ENCODE measurements around the gene ATP11A.
A peak's percentile ranks its signal among the peaks of the same experiment; 100 is the strongest.

The ATP11A gene

GRCh38 chr13:112752711-112753541, 63.1 kb downstream of the ATP11A start:
- Mint-ChIP-seq H3K27ac (no peak overlapping the region), H3K27me3 (no peaks in the 10 kb centered on the region), H3K9me3 (no peaks in the 10 kb centered on the region), H3K4me1 (peaks cover 6 to 8% of the 10 kb centered on the region in 2 donors), H3K36me3 (peaks cover 3 to 22% of the 10 kb centered on the region in 2 donors), H3K4me3 (no peak overlapping the region)
- DNase-seq (no peak), ATAC-seq (replicated peaks) (peak in 1 of 2 donors; percentile 43)

GRCh38 chr13:112753833-112754232, 64.0 kb downstream of the ATP11A start:
- Mint-ChIP-seq H3K27me3 (no peaks in the 10 kb centered on the region), H3K27ac (no peak overlapping the region), H3K36me3 (peaks cover 3 to 25% of the 10 kb centered on the region in 2 donors), H3K4me3 (no peak overlapping the region), H3K9me3 (no peaks in the 10 kb centered on the region), H3K4me1 (peaks cover 6 to 8% of the 10 kb centered on the region in 2 donors)
- no peak for ATAC-seq (replicated peaks)
- no peak for DNase-seq

GRCh38 chr13:112754281-112755025, 64.6 kb downstream of the ATP11A start:
- H3K27ac Mint-ChIP-seq: no peak overlapping the region
- H3K9me3 Mint-ChIP-seq: peaks cover 0 to 3% of the 10 kb centered on the region in 2 donors
- peaks cover 8 to 12% of the 10 kb centered on the region in 2 donors for H3K4me1 Mint-ChIP-seq
- no peak for ATAC-seq (replicated peaks)
- H3K4me3 Mint-ChIP-seq: no peak overlapping the region
- no peaks in the 10 kb centered on the region for H3K27me3 Mint-ChIP-seq
- no peak for DNase-seq
- peaks cover 3 to 28% of the 10 kb centered on the region in 2 donors for H3K36me3 Mint-ChIP-seq

- no peak for ATAC-seq (replicated peaks)
- Mint-ChIP-seq H3K9me3 (peaks cover 0 to 3% of the 10 kb centered on the region in 2 donors), H3K4me1 (peaks cover 8 to 12% of the 10 kb centered on the region in 2 donors), H3K27me3 (no peaks in the 10 kb centered on the region), H3K36me3 (peaks cover 3 to 27% of the 10 kb centered on the region in 2 donors), H3K27ac (peak overlapping the region; percentile 9), H3K4me3 (no peak overlapping the region)
- DNase-seq: no peak
Observed at GRCh38 chr13:112755331-112755730, 65.5 kb downstream of the ATP11A start.

- DNase-seq: no peak
- H3K27me3 Mint-ChIP-seq: no peaks in the 10 kb centered on the region
- peaks cover 10 to 12% of the 10 kb centered on the region in 2 donors for H3K4me1 Mint-ChIP-seq
- no peak for ATAC-seq (replicated peaks)
- peaks cover 0 to 3% of the 10 kb centered on the region in 2 donors for H3K9me3 Mint-ChIP-seq
- no peak overlapping the region for H3K4me3 Mint-ChIP-seq
- no peak overlapping the region for H3K27ac Mint-ChIP-seq
- H3K36me3 Mint-ChIP-seq: peaks cover 5 to 30% of the 10 kb centered on the region in 2 donors
Observed at GRCh38 chr13:112756081-112756480, 66.2 kb downstream of the ATP11A start.

- peaks cover 5 to 29% of the 10 kb centered on the region in 2 donors for H3K36me3 Mint-ChIP-seq
- no peak overlapping the region for H3K27ac Mint-ChIP-seq
- no peak overlapping the region for H3K4me3 Mint-ChIP-seq
- no peaks in the 10 kb centered on the region for H3K27me3 Mint-ChIP-seq
- ATAC-seq (replicated peaks): no peak
- DNase-seq: no peak
- H3K4me1 Mint-ChIP-seq: peaks cover 10 to 12% of the 10 kb centered on the region in 2 donors
- peaks cover 0 to 3% of the 10 kb centered on the region in 2 donors for H3K9me3 Mint-ChIP-seq
Observed at GRCh38 chr13:112756511-112756966, 66.7 kb downstream of the ATP11A start.

- peaks cover 0 to 3% of the 10 kb centered on the region in 2 donors for H3K9me3 Mint-ChIP-seq
- H3K4me1 Mint-ChIP-seq: peaks cover 6 to 12% of the 10 kb centered on the region in 2 donors
- no peaks in the 10 kb centered on the region for H3K27me3 Mint-ChIP-seq
- no peak overlapping the region for H3K4me3 Mint-ChIP-seq
- no peak overlapping the region for H3K27ac Mint-ChIP-seq
- DNase-seq (no peak), ATAC-seq (replicated peaks) (no peak)
- peaks cover 5 to 27% of the 10 kb centered on the region in 2 donors for H3K36me3 Mint-ChIP-seq
Observed at GRCh38 chr13:112756967-112757758, 67.3 kb downstream of the ATP11A start.

- Mint-ChIP-seq H3K27me3 (no peaks in the 10 kb centered on the region), H3K27ac (no peak overlapping the region), H3K36me3 (peaks cover 8 to 31% of the 10 kb centered on the region in 2 donors), H3K4me3 (no peak overlapping the region), H3K9me3 (peaks cover 0 to 3% of the 10 kb centered on the region in 2 donors), H3K4me1 (peaks cover 8 to 12% of the 10 kb centered on the region in 2 donors)
- DNase-seq (no peak), ATAC-seq (replicated peaks) (no peak)
Observed at GRCh38 chr13:112757759-112758086, 67.9 kb downstream of the ATP11A start.

GRCh38 chr13:112759053-112759452, 69.2 kb downstream of the ATP11A start:
- peaks cover 13 to 27% of the 10 kb centered on the region in 2 donors for H3K36me3 Mint-ChIP-seq
- H3K27ac Mint-ChIP-seq: no peak overlapping the region
- no peaks in the 10 kb centered on the region for H3K27me3 Mint-ChIP-seq
- peaks cover 0 to 3% of the 10 kb centered on the region in 2 donors for H3K9me3 Mint-ChIP-seq
- ATAC-seq (replicated peaks): no peak
- peaks cover 4 to 6% of the 10 kb centered on the region in 2 donors for H3K4me1 Mint-ChIP-seq
- H3K4me3 Mint-ChIP-seq: no peak overlapping the region
- no peak for DNase-seq

- Mint-ChIP-seq H3K27ac (no peak overlapping the region), H3K4me3 (no peak overlapping the region), H3K4me1 (peaks cover 4 to 6% of the 10 kb centered on the region in 2 donors), H3K27me3 (no peaks in the 10 kb centered on the region), H3K36me3 (peaks cover 13 to 27% of the 10 kb centered on the region in 2 donors), H3K9me3 (peaks cover 0 to 3% of the 10 kb centered on the region in 2 donors)
- no peak for DNase-seq
- ATAC-seq (replicated peaks): no peak
Observed at GRCh38 chr13:112759827-112760226, 70.0 kb downstream of the ATP11A start.

GRCh38 chr13:112760435-112760834, 70.6 kb downstream of the ATP11A start:
- Mint-ChIP-seq H3K27ac (no peak overlapping the region), H3K4me1 (peaks cover 4 to 6% of the 10 kb centered on the region in 2 donors), H3K27me3 (no peaks in the 10 kb centered on the region), H3K4me3 (no peak overlapping the region), H3K36me3 (peaks cover 10 to 22% of the 10 kb centered on the region in 2 donors), H3K9me3 (peaks cover 0 to 3% of the 10 kb centered on the region in 2 donors)
- no peak for DNase-seq
- ATAC-seq (replicated peaks): no peak

- no peaks in the 10 kb centered on the region for H3K27me3 Mint-ChIP-seq
- H3K36me3 Mint-ChIP-seq: peaks cover 10 to 24% of the 10 kb centered on the region in 2 donors
- H3K4me3 Mint-ChIP-seq: no peak overlapping the region
- no peak overlapping the region for H3K27ac Mint-ChIP-seq
- no peak for DNase-seq
- no peak for ATAC-seq (replicated peaks)
- H3K9me3 Mint-ChIP-seq: peaks cover 0 to 3% of the 10 kb centered on the region in 2 donors
- H3K4me1 Mint-ChIP-seq: peaks cover 4 to 6% of the 10 kb centered on the region in 2 donors
Observed at GRCh38 chr13:112760931-112761330, 71.1 kb downstream of the ATP11A start.

GRCh38 chr13:112761701-112762689, 72.2 kb downstream of the ATP11A start:
- DNase-seq: no peak
- Mint-ChIP-seq H3K4me3 (no peak overlapping the region), H3K27ac (no peak overlapping the region), H3K9me3 (peaks cover 0 to 3% of the 10 kb centered on the region in 2 donors), H3K27me3 (no peaks in the 10 kb centered on the region), H3K4me1 (peaks cover 6 to 10% of the 10 kb centered on the region in 2 donors), H3K36me3 (peaks cover 10 to 27% of the 10 kb centered on the region in 2 donors)
- ATAC-seq (replicated peaks): no peak
